ENCODE data around the gene PINLYP.
"Not testable (repeated sequence)": the region's sequence is repeated elsewhere in the genome, so short reads cannot be mapped to it uniquely, and the experiment has no call there.

Gene PINLYP

DNA sequence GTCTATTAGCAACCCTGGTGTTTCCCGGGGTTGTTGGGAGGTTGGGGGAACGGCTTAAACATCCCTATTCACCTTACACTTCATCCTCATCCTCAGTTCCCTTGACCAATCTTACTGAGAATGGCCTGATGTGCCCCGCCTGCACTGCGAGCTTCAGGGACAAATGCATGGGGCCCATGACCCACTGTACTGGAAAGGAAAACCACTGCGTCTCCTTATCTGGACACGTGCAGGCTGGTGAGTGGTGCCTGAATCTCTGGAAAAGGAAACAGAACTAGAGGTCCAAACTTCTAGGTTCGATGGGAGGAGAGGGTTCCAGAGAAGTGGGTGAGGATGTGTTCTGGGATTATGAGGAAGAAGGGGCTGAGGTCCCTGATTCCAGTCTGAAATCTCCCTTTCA, 5.9 kb downstream of the PINLYP start:
- H3K4me3 ChIP-seq (ENCODE audit: low read length), result no peak overlapping the region
- no peak for DNase-seq (ENCODE audit: low read depth)
- TF ChIP-seq, protein P1, sequence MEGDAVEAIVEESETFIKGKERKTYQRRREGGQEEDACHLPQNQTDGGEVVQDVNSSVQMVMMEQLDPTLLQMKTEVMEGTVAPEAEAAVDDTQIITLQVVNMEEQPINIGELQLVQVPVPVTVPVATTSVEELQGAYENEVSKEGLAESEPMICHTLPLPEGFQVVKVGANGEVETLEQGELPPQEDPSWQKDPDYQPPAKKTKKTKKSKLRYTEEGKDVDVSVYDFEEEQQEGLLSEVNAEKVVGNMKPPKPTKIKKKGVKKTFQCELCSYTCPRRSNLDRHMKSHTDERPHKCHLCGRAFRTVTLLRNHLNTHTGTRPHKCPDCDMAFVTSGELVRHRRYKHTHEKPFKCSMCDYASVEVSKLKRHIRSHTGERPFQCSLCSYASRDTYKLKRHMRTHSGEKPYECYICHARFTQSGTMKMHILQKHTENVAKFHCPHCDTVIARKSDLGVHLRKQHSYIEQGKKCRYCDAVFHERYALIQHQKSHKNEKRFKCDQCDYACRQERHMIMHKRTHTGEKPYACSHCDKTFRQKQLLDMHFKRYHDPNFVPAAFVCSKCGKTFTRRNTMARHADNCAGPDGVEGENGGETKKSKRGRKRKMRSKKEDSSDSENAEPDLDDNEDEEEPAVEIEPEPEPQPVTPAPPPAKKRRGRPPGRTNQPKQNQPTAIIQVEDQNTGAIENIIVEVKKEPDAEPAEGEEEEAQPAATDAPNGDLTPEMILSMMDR (IDR thresholded peaks at IDR 0.05; ENCODE audit: insufficient read depth, low read depth, low read length, missing control alignments), result no peak

DNA sequence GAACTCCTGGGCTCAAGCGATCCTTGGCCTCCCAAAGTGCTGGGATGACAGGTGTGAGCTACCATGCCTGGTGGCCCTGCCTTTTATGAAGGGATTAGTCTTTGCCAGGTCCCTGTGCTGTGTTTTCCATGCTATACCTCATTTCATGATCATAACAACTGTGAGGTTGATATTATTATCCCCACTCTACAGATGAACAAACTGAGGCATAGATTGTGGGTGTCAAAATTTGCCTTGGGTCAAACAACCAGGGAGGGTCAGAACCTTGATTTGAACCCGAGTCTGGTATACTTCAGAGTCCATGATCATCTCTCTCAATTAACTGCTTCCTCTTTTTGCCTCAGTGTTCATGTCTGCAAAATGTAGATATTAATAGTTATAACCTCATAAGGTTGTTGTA, 6.9 kb downstream of the PINLYP start:
- TF ChIP-seq, protein P1 (IDR thresholded peaks at IDR 0.05; ENCODE audit: insufficient read depth, low read depth, low read length, missing control alignments), result no peak
- H3K4me3 ChIP-seq (ENCODE audit: low read length), result no peak overlapping the region
- no peak for DNase-seq (ENCODE audit: low read depth)

DNA sequence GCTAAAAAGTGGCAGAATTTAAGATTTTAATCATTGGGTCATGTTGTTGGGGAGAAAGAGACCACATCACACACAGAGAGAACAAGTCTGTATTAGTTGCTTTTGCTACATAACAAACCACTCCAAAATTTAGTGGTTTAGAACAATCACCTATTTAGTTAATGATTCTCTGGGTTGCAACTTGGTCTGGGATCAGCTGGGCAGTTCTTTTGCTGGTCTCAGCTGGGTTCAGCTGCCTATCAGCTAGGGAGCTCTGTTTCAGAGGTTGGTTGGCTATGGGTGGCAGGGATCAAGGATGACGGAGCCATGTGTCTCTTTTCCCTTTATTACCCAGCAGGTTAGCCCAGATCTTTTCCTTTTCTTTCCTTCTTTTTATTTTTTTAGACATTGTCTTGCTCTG, 8.9 kb downstream of the PINLYP start:
- TF ChIP-seq, protein P1 (IDR thresholded peaks at IDR 0.05; ENCODE audit: insufficient read depth, low read depth, low read length, missing control alignments), result no peak

DNA sequence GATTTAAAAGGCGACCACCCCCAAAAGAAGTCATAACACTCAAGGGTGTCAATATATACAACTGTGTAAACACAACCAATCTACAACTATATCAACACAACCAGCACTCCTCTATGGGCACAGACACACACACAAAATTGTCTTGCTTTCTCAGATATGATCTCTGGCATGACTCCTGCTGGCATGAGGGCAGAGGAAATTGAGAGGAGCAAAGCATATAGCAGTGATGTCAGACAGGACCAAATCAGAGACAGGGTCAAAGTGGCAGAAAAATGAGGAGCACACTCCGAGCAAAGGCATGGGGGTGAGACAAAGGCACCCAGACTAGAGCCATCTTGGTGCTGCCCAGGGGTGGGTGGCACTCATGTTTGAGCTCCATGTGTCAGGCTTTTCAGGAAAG, 10.7 kb downstream of the PINLYP start:
- TF ChIP-seq, protein P1 (IDR thresholded peaks at IDR 0.05; ENCODE audit: insufficient read depth, low read depth, low read length, missing control alignments), result no peak
- H3K4me3 ChIP-seq (ENCODE audit: low read length), result no peak overlapping the region
- no peak for DNase-seq (ENCODE audit: low read depth)

More for the DNA sequence above, 8.9 kb downstream of the PINLYP start:
- DNase-seq (ENCODE audit: low read depth), result no peak
- no peak overlapping the region for H3K4me3 ChIP-seq (ENCODE audit: low read length)

DNA sequence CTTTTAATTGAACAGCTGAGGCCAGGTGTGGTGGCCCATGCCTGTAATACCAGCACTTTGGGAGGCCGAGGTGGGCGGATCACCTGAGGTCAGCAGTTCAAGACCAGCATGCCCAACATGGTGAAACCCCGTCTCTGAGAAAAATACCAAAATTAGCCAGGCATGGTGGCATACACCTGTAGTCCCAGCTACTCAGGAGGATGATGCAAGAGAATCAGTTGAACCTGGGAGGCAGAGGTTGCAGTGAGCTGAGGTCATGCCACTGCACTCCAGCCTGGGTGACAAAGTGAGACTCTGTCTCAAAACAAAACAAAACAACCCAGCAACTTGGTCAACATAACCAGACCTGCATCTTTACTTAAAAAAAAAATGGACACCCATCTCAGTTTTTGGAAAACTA, 11.4 kb downstream of the PINLYP start:
- DNase-seq (ENCODE audit: low read depth); H3K4me3 ChIP-seq (ENCODE audit: low read length): not testable (repeated sequence)

DNA sequence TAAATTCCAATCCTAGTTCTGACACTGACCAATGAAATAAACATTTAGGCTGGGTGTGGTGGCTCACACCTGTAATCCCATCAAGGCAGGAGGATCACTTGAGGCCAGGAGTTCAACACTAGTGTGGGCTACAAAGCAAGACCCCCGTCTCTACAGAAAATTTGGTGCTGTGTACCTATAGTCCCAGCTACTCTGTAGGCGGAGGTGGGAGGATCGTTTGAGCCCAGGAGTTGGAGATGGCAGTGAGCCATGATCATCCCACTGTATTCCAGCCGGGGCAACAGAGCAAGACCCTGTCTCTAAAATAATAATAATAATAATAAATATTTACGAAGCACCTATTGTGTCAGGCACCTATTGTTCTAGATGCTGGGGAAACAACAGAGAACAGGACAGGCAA, 13.7 kb downstream of the PINLYP start:
- no peak for DNase-seq (ENCODE audit: low read depth)
- H3K4me3 ChIP-seq (ENCODE audit: low read length), result no peak overlapping the region
- TF ChIP-seq, protein P1 (IDR thresholded peaks at IDR 0.05; ENCODE audit: insufficient read depth, low read depth, low read length, missing control alignments), result no peak

DNA sequence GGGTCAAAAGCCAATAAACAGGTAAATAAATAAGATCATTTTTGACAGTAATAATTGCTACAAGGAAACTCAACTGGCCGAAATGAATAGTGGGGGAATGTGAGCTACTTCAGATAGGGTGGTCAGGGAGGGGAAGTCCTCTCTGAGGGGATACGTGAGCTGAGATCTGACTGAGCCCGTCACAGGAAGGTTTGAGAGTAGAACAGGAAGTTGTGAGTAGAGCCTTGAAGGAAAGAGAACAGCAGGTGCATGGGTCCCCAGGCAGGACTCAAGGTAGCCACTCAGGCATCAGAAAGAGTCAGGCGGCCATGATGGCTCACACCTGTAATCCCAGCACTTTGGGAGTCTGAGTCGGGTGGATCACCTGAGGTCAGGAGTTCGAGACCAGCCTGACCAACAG, 14.1 kb downstream of the PINLYP start:
- DNase-seq (ENCODE audit: low read depth), result no peak
- H3K4me3 ChIP-seq (ENCODE audit: low read length), result no peak overlapping the region
- TF ChIP-seq, protein P1 (IDR thresholded peaks at IDR 0.05; ENCODE audit: insufficient read depth, low read depth, low read length, missing control alignments), result no peak

Data from epithelial cell of esophagus (primary cell).